HCT116 (cell line): Measurements from ENCODE around the gene IL17RD. TPM values are rescaled to one million over a fixed set of nuclear protein-coding genes. Genes with fewer than 3 reads are reported as not detected.

Experiments used
- ATAC-seq: fragments of 200-7000 bp; cut with Tn5 transposase; 2 replicates; pipeline ENCODE4 v1.9.1; 2020; ENCODE audit warnings: mild to moderate bottlenecking, moderate library complexity
- BruUV-seq: library from RNA; stranded (reverse); fragments of 400-500 nt; replicated peaks from 2 replicates; lab custom pipeline; 2021; lab: Mats Ljungman, UMichigan
- CTCF ChIA-PET: fragments of 300-600 bp; sonication (Branson Sonifier 250); formaldehyde crosslinking; loops from one replicate; lab custom pipeline; 2021; ENCODE audit warnings: antibody characterized with exemption; lab: Charles Lee
- POLR2A ChIA-PET: fragments of 300-600, 350-600 bp; sonication (Branson Sonifier 250); formaldehyde crosslinking; loops from one replicate; lab custom pipeline; 2021; ENCODE audit warnings: antibody characterized with exemption; lab: Charles Lee
- RAD21 ChIA-PET, 2 experiments: fragments of 300-600 bp; sonication (Branson Sonifier 250); formaldehyde crosslinking; loops; one replicate each; lab custom pipeline; 2023; ENCODE audit warnings: low total read pairs in 2 of 2; ENCODE audit not compliant: uncharacterized antibody in 2 of 2, unreplicated experiment in 2 of 2, low non-redundant PET in 1 of 2; lab: Charles Lee
- DNase-seq: peaks from one replicate; pipeline ENCODE4 v3.0.0-alpha.2; 2010; ENCODE audit warnings: low read depth, low spot score
- H2AFZ ChIP-seq: fragments of 200-600 bp; shearing (Covaris generic), sonication (generic); 2 replicates; pipeline ENCODE4 v1.6.1; 2017; ENCODE audit warnings: low read depth, mixed run types, mixed read lengths, antibody characterized with exemption, low read length; ENCODE audit not compliant: poor library complexity, severe bottlenecking
- H3K27ac ChIP-seq: 2 replicates; pipeline ENCODE4 v1.5.1; 2012; ENCODE audit warnings: low read depth, low read length
- H3K27me3 ChIP-seq: fragments of 200-600 bp; sonication (generic); 2 replicates; pipeline ENCODE4 v1.6.1; 2016; ENCODE audit warnings: mixed run types, low read length, mixed read lengths; ENCODE audit not compliant: insufficient read depth
- H3K36me3 ChIP-seq, 2 experiments: fragments of 200-500 bp in 1 of 2; fragments of 200-600 bp in 1 of 2; sonication (Bioruptor generic) in 1 of 2; sonication (generic) in 1 of 2; 2 replicates each; pipeline versions ENCODE4 v1.5.1 to v1.6.1; 2014 to 2016; ENCODE audit warnings: low read length in 2 of 2, inconsistent platforms in 1 of 2, mixed read lengths in 1 of 2, mixed run types in 1 of 2; ENCODE audit not compliant: insufficient read depth in 2 of 2, control insufficient read depth in 1 of 2
- H3K4me1 ChIP-seq, 2 experiments: fragments of 200-600 bp in 1 of 2; sonication (generic) in 1 of 2; 2 replicates each; pipeline versions ENCODE4 v1.5.1 to v1.6.1; 2012 to 2017; ENCODE audit warnings: low read length in 2 of 2, inconsistent platforms in 1 of 2, mild to moderate bottlenecking in 1 of 2, mixed read lengths in 1 of 2, mixed run types in 1 of 2, moderate library complexity in 1 of 2; ENCODE audit not compliant: insufficient read depth in 2 of 2, control insufficient read depth in 1 of 2
- H3K4me2 ChIP-seq: fragments of 200-600 bp; sonication (generic); 2 replicates; pipeline ENCODE4 v1.6.1; 2017; ENCODE audit warnings: mixed run types, low read length, mixed read lengths
- H3K4me3 ChIP-seq, 2 experiments: fragments of 200-600 bp in 1 of 2; sonication (generic) in 1 of 2; replicated peaks in 1 of 2; 2 replicates each; pipeline ENCODE4 v1.5.1; 2011 to 2016; ENCODE audit warnings: low read length in 2 of 2, control low read depth in 1 of 2, low read depth in 1 of 2, mild to moderate bottlenecking in 1 of 2, mixed read lengths in 1 of 2, mixed run types in 1 of 2
- H3K79me2 ChIP-seq: fragments of 200-600 bp; sonication (generic); 2 replicates; pipeline ENCODE4 v1.6.1; 2017; ENCODE audit warnings: mild to moderate bottlenecking, mixed run types, low read length, moderate library complexity, mixed read lengths; ENCODE audit not compliant: insufficient read depth
- H3K9ac ChIP-seq: fragments of 200-600 bp; sonication (generic); 2 replicates; pipeline ENCODE4 v1.6.1; 2016; ENCODE audit warnings: low read length, mixed read lengths
- H3K9me2 ChIP-seq: fragments of 200-600 bp; sonication (generic), shearing (Covaris generic); 2 replicates; pipeline ENCODE4 v1.6.1; 2017; ENCODE audit warnings: mixed run types, mild to moderate bottlenecking, moderate library complexity; ENCODE audit not compliant: insufficient read depth
- H3K9me3 ChIP-seq, 2 experiments: fragments of 200-500 bp in 1 of 2; fragments of 200-600 bp in 1 of 2; sonication (Bioruptor generic) in 1 of 2; sonication (generic) in 1 of 2; 2 replicates each; pipeline ENCODE4 v1.6.1; 2014 to 2017; ENCODE audit warnings: low read length in 2 of 2, mixed read lengths in 2 of 2, inconsistent platforms in 1 of 2, low read depth in 1 of 2, mild to moderate bottlenecking in 1 of 2, mixed run types in 1 of 2, moderate library complexity in 1 of 2; ENCODE audit not compliant: control insufficient read depth in 1 of 2, insufficient read depth in 1 of 2
- H4K20me1 ChIP-seq: fragments of 200-600 bp; sonication (generic), shearing (Covaris generic); 2 replicates; pipeline ENCODE4 v1.6.1; 2017; ENCODE audit warnings: mixed run types, mild to moderate bottlenecking, moderate library complexity; ENCODE audit not compliant: insufficient read depth
- CEBPB ChIP-seq: IDR thresholded peaks from 2 replicates; pipeline ENCODE4 v1.6.1; 2012; ENCODE audit warnings: low read depth
- ELF1 ChIP-seq: IDR thresholded peaks from 2 replicates; pipeline ENCODE4 v1.6.1; 2012; ENCODE audit warnings: low read depth, borderline replicate concordance
- EZH2 ChIP-seq: fragments of 200-600 bp; sonication (generic); IDR thresholded peaks from 2 replicates; pipeline ENCODE4 v1.6.1; 2017; ENCODE audit warnings: antibody characterized with exemption, mixed run types
- SIN3A ChIP-seq: IDR thresholded peaks from 2 replicates; pipeline ENCODE4 v1.6.1; 2012; ENCODE audit warnings: low read depth
- YY1 ChIP-seq: IDR thresholded peaks from 2 replicates; pipeline ENCODE4 v1.6.1; 2011; ENCODE audit warnings: low read length, low read depth, moderate library complexity, mild to moderate bottlenecking; ENCODE audit not compliant: insufficient replicate concordance; ENCODE audit errors: extremely low read depth
- ZFX ChIP-seq: fragments of 450-650 bp; IDR thresholded peaks from 2 replicates; pipeline ENCODE4 v1.6.1; 2017
- ZNF274 ChIP-seq: fragments of 200-500 bp; sonication (Bioruptor generic); IDR thresholded peaks from 2 replicates; pipeline ENCODE4 v1.6.1; 2014; ENCODE audit warnings: mild to moderate bottlenecking, low read depth, low read length, inconsistent platforms
- intact Hi-C: fragments of 100-400 bp; cut with micrococcal nuclease; formaldehyde crosslinking; loops from 2 replicates; pipeline ENCODE4 v1.10.0; 2022
- total RNA-seq: library from RNA; stranded (reverse); gene quantifications from one replicate; pipeline ENCODE4 v1.2.1, GENCODE V29; 2021; ENCODE audit not compliant: unreplicated experiment
- TF ChIP-seq, protein P1 (sequence below): IDR thresholded peaks from 2 replicates; pipeline ENCODE4 v1.6.1; 2012; ENCODE audit warnings: low read depth
- TF ChIP-seq, protein P2 (sequence below), 3 experiments: fragments of 200-600 bp in 1 of 3; sonication (generic) in 1 of 3; IDR thresholded peaks in 2 of 3; conservative IDR thresholded peaks in 1 of 3; 2 replicates each; pipeline ENCODE4 v1.5.1; 2012 to 2017; ENCODE audit warnings: low read depth in 2 of 3, low read length in 2 of 3, antibody characterized with exemption in 1 of 3, borderline replicate concordance in 1 of 3, control low read depth in 1 of 3, mild to moderate bottlenecking in 1 of 3, mixed read lengths in 1 of 3, mixed run types in 1 of 3, moderate library complexity in 1 of 3; ENCODE audit not compliant: insufficient read depth in 1 of 3

Gene IL17RD
- total RNA-seq, 1 experiment from 2014 or later: 12.3 TPM

DNA sequence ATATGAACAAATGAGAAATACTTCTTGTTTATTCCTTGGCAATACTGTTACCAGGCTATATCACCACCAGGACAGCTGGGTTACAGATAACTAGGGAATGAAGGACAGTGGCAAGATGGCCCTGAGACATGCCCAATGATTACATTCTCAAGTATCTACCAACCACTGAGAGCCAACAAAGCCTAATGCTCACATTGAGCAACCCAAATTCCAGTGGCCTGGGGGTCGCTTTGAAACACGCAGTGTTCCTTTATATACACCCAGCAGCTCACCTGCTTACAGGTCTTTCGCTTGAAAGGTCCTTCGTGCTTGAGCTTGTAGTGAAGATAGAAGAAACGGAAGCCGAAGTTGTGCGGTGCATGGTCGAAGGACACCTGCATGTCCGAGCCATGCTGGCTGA lies 59.6 kb downstream of the IL17RD start:
- CTCF ChIA-PET: no interaction called here
- POLR2A ChIA-PET: no interaction called here
- H3K4me2 ChIP-seq: no peak overlapping the region
- no peaks in the 10 kb centered on the region for H4K20me1 ChIP-seq
- no peak overlapping the region for H2AFZ ChIP-seq
- intact Hi-C loops: loop anchor here (10.0 kb wide), 2 partner anchors 459 to 749 kb away; no protein-coding TSS in a partner anchor
- H3K27ac ChIP-seq: no peak overlapping the region
- no peaks in the 10 kb centered on the region for H3K9me2 ChIP-seq
- no peaks in the 10 kb centered on the region for H3K27me3 ChIP-seq
- no peaks in the 10 kb centered on the region for H3K9me3 ChIP-seq
- DNase-seq: no peak
- TF ChIP-seq CEBPB (no peak), EZH2 (no peak), YY1 (no peak), ZNF274 (no peak), ELF1 (no peak), ZFX (no peak), SIN3A (no peak)
- TF ChIP-seq, protein P1, sequence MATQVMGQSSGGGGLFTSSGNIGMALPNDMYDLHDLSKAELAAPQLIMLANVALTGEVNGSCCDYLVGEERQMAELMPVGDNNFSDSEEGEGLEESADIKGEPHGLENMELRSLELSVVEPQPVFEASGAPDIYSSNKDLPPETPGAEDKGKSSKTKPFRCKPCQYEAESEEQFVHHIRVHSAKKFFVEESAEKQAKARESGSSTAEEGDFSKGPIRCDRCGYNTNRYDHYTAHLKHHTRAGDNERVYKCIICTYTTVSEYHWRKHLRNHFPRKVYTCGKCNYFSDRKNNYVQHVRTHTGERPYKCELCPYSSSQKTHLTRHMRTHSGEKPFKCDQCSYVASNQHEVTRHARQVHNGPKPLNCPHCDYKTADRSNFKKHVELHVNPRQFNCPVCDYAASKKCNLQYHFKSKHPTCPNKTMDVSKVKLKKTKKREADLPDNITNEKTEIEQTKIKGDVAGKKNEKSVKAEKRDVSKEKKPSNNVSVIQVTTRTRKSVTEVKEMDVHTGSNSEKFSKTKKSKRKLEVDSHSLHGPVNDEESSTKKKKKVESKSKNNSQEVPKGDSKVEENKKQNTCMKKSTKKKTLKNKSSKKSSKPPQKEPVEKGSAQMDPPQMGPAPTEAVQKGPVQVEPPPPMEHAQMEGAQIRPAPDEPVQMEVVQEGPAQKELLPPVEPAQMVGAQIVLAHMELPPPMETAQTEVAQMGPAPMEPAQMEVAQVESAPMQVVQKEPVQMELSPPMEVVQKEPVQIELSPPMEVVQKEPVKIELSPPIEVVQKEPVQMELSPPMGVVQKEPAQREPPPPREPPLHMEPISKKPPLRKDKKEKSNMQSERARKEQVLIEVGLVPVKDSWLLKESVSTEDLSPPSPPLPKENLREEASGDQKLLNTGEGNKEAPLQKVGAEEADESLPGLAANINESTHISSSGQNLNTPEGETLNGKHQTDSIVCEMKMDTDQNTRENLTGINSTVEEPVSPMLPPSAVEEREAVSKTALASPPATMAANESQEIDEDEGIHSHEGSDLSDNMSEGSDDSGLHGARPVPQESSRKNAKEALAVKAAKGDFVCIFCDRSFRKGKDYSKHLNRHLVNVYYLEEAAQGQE: no peak
- TF ChIP-seq, protein P2, sequence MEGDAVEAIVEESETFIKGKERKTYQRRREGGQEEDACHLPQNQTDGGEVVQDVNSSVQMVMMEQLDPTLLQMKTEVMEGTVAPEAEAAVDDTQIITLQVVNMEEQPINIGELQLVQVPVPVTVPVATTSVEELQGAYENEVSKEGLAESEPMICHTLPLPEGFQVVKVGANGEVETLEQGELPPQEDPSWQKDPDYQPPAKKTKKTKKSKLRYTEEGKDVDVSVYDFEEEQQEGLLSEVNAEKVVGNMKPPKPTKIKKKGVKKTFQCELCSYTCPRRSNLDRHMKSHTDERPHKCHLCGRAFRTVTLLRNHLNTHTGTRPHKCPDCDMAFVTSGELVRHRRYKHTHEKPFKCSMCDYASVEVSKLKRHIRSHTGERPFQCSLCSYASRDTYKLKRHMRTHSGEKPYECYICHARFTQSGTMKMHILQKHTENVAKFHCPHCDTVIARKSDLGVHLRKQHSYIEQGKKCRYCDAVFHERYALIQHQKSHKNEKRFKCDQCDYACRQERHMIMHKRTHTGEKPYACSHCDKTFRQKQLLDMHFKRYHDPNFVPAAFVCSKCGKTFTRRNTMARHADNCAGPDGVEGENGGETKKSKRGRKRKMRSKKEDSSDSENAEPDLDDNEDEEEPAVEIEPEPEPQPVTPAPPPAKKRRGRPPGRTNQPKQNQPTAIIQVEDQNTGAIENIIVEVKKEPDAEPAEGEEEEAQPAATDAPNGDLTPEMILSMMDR (IDR thresholded peaks at IDR 0.05 in 2 of 3, conservative IDR thresholded peaks at IDR 0.05 in 1 of 3; ENCODE audit: borderline replicate concordance in 1 of 3, insufficient read depth in 1 of 3, low read depth in 2 of 3, low read length in 2 of 3): no peak
- TF ChIP-seq, all 23 proteins: peak for 0
- no peaks in the 10 kb centered on the region for H3K36me3 ChIP-seq
- no peak overlapping the region for H3K4me3 ChIP-seq
- RAD21 ChIA-PET: no interaction called here
- no peaks in the 10 kb centered on the region for H3K79me2 ChIP-seq
- H3K4me1 ChIP-seq: 0 out of 4 replicates have a peak, but pooled peaks cover 0 to 3% of the 10 kb centered on the region in 2 experiments
- H3K9ac ChIP-seq: no peak overlapping the region
- no peak for ATAC-seq
- no TSS peak for BruUV-seq
